RKO (cell line): ENCODE measurements around the gene SAMHD1.

ENCODE experiments used
- DNase-seq: peaks from one replicate; pipeline ENCODE4 v3.0.0-alpha.2; 2016; ENCODE audit warnings: low spot score

Gene SAMHD1

GRCh38 chr20:36872852-36873251 lies 78.7 kb downstream of the SAMHD1 start:
- no peak for DNase-seq

- no peak for DNase-seq
These were observed 79.6 kb downstream of the SAMHD1 start for GRCh38 chr20:36871640-36872570.

GRCh38 chr20:36866681-36867495 lies 84.6 kb downstream of the SAMHD1 start:
- DNase-seq, result peak; percentile 44

- no peak for DNase-seq
These were observed 85.3 kb downstream of the SAMHD1 start for GRCh38 chr20:36866164-36866563.

- no peak for DNase-seq
These were observed 85.7 kb downstream of the SAMHD1 start for GRCh38 chr20:36865861-36866149.

GRCh38 chr20:36865076-36865860 lies 86.2 kb downstream of the SAMHD1 start:
- DNase-seq, result no peak

- no peak for DNase-seq
These were observed 88.4 kb downstream of the SAMHD1 start for GRCh38 chr20:36862857-36863668.

GRCh38 chr20:36861875-36862801 lies 89.4 kb downstream of the SAMHD1 start:
- peak; percentile 78 for DNase-seq

- no peak for DNase-seq
These were observed 90.0 kb downstream of the SAMHD1 start for GRCh38 chr20:36861625-36861874.

GRCh38 chr20:36860811-36861624 lies 90.5 kb downstream of the SAMHD1 start:
- no peak for DNase-seq

GRCh38 chr20:36860339-36860738 lies 91.2 kb downstream of the SAMHD1 start:
- DNase-seq, result no peak

- DNase-seq, result no peak
These were observed 91.7 kb downstream of the SAMHD1 start for GRCh38 chr20:36859700-36860330.

- DNase-seq, result no peak
These were observed 92.3 kb downstream of the SAMHD1 start for GRCh38 chr20:36859282-36859555.

GRCh38 chr20:36856691-36857635 lies 94.5 kb downstream of the SAMHD1 start:
- DNase-seq, result no peak

- DNase-seq, result no peak
These were observed 95.3 kb downstream of the SAMHD1 start for GRCh38 chr20:36856195-36856594.

- peak; percentile 52 for DNase-seq
These were observed 96.3 kb downstream of the SAMHD1 start for GRCh38 chr20:36855241-36855657.

- DNase-seq, result no peak
These were observed 96.9 kb downstream of the SAMHD1 start for GRCh38 chr20:36854348-36855240.
